AG04449 (cell line): Measurements from ENCODE around the gene TEX48.

Experiments
- CTCF ChIA-PET: fragments of 350-600 bp; formaldehyde crosslinking; extraction: SDS; loops from one replicate; lab custom pipeline; 2021; ENCODE audit warnings: antibody characterized with exemption; lab: Yijun Ruan, JAX
- POLR2A ChIA-PET: fragments of 400-600, 350-600 bp; formaldehyde crosslinking; extraction: SDS; loops from one replicate; lab custom pipeline; 2020; ENCODE audit warnings: antibody characterized with exemption, inconsistent platforms; lab: Yijun Ruan, JAX
- DNase-seq: peaks from one replicate; pipeline ENCODE4 v3.0.0-alpha.2; 2010; ENCODE audit warnings: low read depth, low spot score
- H3K4me3 ChIP-seq: 2 replicates; pipeline ENCODE4 v1.5.1; 2011; ENCODE audit warnings: low read depth, mild to moderate bottlenecking, control low read depth, low read length
- CTCF ChIP-seq: IDR thresholded peaks from one replicate; pipeline ENCODE4 v1.5.1; 2011; ENCODE audit warnings: mild to moderate bottlenecking, moderate library complexity, low read length, control low read depth, inconsistent platforms; ENCODE audit not compliant: insufficient read depth; ENCODE audit errors: missing control alignments

Gene TEX48

GRCh38 chr9:114685951-114686350 lies 4.0 kb upstream of the TEX48 start:
- no peak for DNase-seq
- ChIA-PET POLR2A (no interaction called here), CTCF (interaction anchor here (1.1 to 2.3 kb wide), 10 partner anchors 10 to 866 kb away, joined by 3 to 17 read pairs (median 4); no protein-coding TSS in a partner anchor)
- no peak for TF ChIP-seq CTCF
- H3K4me3 ChIP-seq, result no peak overlapping the region

- no peak overlapping the region for H3K4me3 ChIP-seq
- no peak for DNase-seq
- ChIA-PET CTCF (interaction anchor here (0.9 to 11.2 kb wide), 8 partner anchors 9 to 326 kb away, joined by 3 to 333 read pairs (median 78); no protein-coding TSS in a partner anchor), POLR2A (no interaction called here)
- TF ChIP-seq CTCF, result no peak
Measured at GRCh38 chr9:114684036-114684435, 2.0 kb upstream of the TEX48 start.

DNA sequence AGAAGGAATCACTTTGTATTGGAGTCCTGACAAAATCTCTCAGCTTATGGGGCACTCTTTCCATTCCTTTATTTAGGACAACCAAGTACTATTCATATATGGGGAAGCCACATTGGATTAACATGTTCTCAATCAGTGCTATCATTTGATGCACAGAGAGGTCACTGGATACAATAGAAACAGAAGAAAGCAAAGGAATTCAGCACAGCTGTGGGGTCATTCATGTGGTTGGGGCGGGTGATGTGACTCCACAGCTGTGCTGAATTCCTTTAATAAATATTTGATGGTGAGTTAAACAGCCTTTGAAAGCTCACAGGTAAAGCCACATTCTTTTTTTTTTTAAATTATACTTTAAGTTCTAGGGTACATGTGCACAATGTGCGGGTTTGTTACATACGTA lies 854 bp upstream of the TEX48 start:
- TF ChIP-seq CTCF, result no peak
- H3K4me3 ChIP-seq, result no peak overlapping the region
- ChIA-PET POLR2A (no interaction called here), CTCF (interaction anchor here (1.2 to 11.2 kb wide), 10 partner anchors 10 to 327 kb away, joined by 3 to 333 read pairs (median 60); no protein-coding TSS in a partner anchor)
- DNase-seq, result no peak

- POLR2A ChIA-PET, result no interaction called here
- CTCF ChIA-PET, result interaction anchor here (0.7 to 11.2 kb wide), 48 partner anchors 9 to 531 kb away, joined by 3 to 333 read pairs (median 4); no protein-coding TSS in a partner anchor
- TF ChIP-seq CTCF, result no peak
- no peak overlapping the region for H3K4me3 ChIP-seq
- DNase-seq, result no peak
Measured at GRCh38 chr9:114680259-114681001, 1.6 kb downstream of the TEX48 start.

DNA sequence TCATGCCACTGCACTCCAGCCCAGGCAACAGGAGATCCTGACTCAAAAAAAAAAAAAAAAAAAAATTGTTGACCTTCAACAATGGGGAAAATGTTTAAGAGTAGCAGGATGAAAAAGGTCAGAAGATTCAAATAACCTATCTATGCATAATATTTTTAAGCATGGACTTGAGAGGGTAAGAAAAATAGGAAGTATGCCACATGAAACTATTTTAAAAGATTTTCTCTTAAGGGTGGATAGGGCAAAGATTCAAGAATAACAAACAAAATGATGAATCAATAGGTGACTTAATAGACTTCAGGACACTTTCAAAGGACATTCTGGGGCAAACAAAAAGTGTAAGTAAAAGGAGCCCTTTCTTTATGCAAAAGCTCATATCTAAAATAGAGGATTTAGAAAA lies 3.2 kb downstream of the TEX48 start:
- ChIA-PET POLR2A (interaction anchor here (0.6 kb wide), 1 partner anchor 228 kb away, joined by 3 read pairs; no protein-coding TSS in a partner anchor), CTCF (interaction anchor here (1.0 to 11.2 kb wide), 10 partner anchors 9 to 331 kb away, joined by 3 to 333 read pairs (median 52); no protein-coding TSS in a partner anchor)
- H3K4me3 ChIP-seq, result no peak overlapping the region

More for the DNA sequence above, 3.2 kb downstream of the TEX48 start:
- no peak for DNase-seq
- no peak for TF ChIP-seq CTCF
